HL-60/S4 (cell line): ENCODE measurements around the gene YRDC.
"Not testable (repeated sequence)": the region's sequence is repeated elsewhere in the genome, so short reads cannot be mapped to it uniquely, and the experiment has no call there.

ENCODE experiments used
- in situ Hi-C: fragments of 300-500 bp; cut with MboI; formaldehyde crosslinking; loops from 2 replicates; pipeline ENCODE4 v1.14.3; 2022; ENCODE audit warnings: low sequenced_read_pairs

Gene YRDC

GRCh38 chr1:37776946-37777516 is 31.0 kb downstream of the YRDC start:
- in situ Hi-C loops: no loop called here

- in situ Hi-C loops: not testable (repeated sequence)
These were observed 36.6 kb downstream of the YRDC start for GRCh38 chr1:37771440-37771839.

GRCh38 chr1:37767488-37767887 is 40.5 kb downstream of the YRDC start:
- in situ Hi-C loops: no loop called here

GRCh38 chr1:37765916-37766664 is 41.9 kb downstream of the YRDC start:
- in situ Hi-C loops: no loop called here

GRCh38 chr1:37764888-37765441 is 43.0 kb downstream of the YRDC start, which contains the start of gene EPHA10:
TSS of gene EPHA10 (minus strand) at chr1:37765120. CDS start at chr1:37765066, 54 bp downstream.
- in situ Hi-C loops: no loop called here

- in situ Hi-C loops: no loop called here
These were observed 43.6 kb downstream of the YRDC start for GRCh38 chr1:37764414-37764825.

GRCh38 chr1:37763791-37764413 is 44.1 kb downstream of the YRDC start:
- in situ Hi-C loops: no loop called here

- in situ Hi-C loops: no loop called here
These were observed 45.5 kb downstream of the YRDC start for GRCh38 chr1:37762516-37762915.

GRCh38 chr1:37761416-37762095 is 46.5 kb downstream of the YRDC start:
- in situ Hi-C loops: no loop called here

GRCh38 chr1:37759451-37759850 is 48.6 kb downstream of the YRDC start:
- in situ Hi-C loops: no loop called here

GRCh38 chr1:37755951-37756560 is 52.0 kb downstream of the YRDC start:
- in situ Hi-C loops: no loop called here

- in situ Hi-C loops: no loop called here
These were observed 52.7 kb downstream of the YRDC start for GRCh38 chr1:37755290-37755689.

GRCh38 chr1:37753473-37754321 is 54.3 kb downstream of the YRDC start:
- in situ Hi-C loops: no loop called here
